ENCODE results near the gene LDLRAD4.

GRCh38 chr18:13389491-13390131, 171.1 kb downstream of the LDLRAD4 start:
- TF ChIP-seq CTCF (IDR thresholded peaks at IDR 0.05 in 2 of 3, conservative IDR thresholded peaks at IDR 0.05 in 1 of 3; ENCODE audit: insufficient read depth in 2 of 3, low read depth in 1 of 3, low read length in 3 of 3) (no peak), KDM5B (IDR thresholded peaks at IDR 0.05; ENCODE audit: insufficient replicate concordance, low read depth, low read length) (no peak)

Measured in K562 (cell line).